Activated CD8-positive, alpha-beta memory T cell treated with anti-CD3 and anti-CD28 coated beads, Interleukin-2, amount 50 U/mL, for 48 hours (primary cell): ENCODE data around the gene SEC16A.

Experiments
- DNase-seq: peaks from one replicate; pipeline ENCODE4 v3.0.0-alpha.2; 2020

The SEC16A gene

DNA sequence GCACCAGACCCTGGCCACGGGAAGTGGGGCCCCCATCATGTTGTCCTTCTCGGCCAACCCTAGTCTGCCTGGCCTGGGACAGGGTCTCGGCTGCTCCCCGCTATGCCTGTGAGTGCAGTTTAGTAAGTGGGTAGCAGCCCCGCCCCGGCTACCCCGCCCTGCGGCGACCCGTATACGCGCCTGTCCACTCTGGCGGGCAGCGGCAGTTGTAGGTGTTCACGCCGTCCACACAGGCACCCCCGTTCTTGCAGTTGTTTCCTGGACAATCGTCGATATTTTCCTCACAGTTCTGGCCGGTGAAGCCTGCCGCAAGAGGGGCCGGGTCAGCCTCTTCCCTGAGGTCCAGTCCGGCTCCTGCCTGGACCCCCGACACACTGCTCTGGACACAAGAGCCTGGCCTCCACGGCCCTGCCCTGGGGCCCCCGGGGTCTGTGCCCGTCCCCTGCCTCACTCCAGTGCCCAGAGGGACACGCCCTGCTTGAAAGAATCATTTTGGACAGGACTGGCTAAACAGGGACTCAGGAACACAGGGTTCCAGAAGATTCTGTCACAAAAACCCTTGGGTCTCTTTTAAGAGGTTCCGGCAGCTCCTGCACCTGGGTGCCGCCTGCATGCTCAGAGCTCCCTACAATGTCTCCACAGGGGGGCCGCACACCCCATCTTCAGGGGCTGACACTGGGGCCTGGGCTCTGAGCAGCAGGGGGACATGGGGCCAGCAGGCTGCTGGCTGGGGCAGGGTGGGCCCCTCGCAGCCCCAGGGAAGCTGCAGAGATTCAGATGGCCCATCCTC lies 36.6 kb upstream of the SEC16A start:
- no peak for DNase-seq

GRCh38 chr9:136518623-136519022 lies 35.8 kb upstream of the SEC16A start:
- no peak for DNase-seq

DNA sequence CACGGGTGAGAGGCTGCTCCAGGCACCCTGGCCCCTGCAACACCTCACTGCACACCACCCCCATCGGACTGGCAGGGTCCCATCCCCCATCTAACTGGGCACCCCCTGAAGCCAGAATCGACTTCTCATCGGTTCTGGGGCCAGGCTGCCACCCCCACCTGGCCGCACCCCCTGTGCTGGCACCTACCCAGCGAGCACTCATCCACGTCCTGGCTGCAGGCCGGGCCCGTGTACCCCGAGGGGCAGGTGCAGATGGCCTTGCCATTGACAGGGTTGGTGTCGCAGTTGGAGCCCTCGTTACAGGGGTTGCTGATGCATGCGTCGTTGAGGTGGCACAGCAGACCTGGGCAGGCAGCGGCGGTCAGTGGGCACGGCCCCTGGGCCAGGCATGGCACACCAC lies 35.1 kb upstream of the SEC16A start:
- no peak for DNase-seq

DNA sequence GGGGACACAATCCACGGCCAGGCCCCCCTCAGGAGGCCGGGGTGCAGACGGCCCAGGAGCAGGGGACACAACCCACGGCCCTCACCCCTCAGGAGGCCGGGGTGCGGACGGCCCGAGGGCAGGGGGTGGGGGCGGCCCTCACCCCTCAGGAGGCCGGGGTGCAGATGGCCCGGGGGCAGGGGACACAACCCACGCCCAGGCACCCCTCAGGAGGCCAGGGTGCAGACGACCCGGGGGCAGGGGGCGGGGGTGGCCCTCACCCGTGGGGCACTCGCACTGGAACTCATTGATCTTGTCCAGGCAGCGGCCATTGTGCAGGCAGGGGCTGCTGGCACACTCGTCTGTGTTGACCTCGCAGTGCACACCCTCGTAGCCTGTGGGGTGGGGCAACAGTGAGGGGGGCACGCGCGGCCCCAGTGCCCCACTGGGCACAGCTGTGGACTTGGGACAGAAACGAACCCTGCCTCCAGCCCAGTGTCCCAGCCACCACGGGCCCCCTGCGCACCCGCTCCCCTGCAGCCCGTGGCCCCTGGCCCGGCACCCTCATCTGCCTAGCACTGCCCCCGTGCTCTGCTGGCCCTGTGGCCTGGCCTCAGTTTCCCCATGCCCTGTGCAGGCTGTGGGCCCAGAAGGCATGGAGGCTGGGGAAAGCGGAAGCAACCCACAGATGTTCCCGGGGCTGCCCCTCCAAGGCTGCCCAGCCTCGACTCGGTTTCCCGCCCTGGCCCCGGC lies 34.3 kb upstream of the SEC16A start:
- no peak for DNase-seq

- DNase-seq, result no peak
Measured at GRCh38 chr9:136516191-136516654, 33.4 kb upstream of the SEC16A start.

DNA sequence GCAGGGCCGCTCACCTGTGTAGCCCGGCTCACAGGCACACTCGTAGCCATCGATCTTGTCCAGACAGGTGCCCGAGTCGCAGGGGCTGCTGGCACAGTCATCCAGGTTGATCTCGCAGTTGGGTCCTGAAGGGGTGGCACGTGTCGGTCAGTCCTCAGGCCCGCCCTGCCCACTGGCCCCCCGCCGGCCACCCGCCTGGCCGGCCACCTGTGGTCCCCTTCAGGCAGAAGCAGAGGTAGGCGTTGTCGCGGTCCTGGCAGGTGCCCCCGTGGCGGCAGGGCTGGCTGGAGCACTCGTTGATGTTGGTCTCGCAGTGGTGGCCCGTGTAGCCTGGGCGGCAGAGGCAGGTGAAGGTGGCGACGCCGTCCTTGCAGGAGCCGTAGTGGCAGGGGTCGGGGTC lies 32.4 kb upstream of the SEC16A start:
- no peak for DNase-seq

- no peak for DNase-seq
Measured at GRCh38 chr9:136514022-136514714, 31.3 kb upstream of the SEC16A start.

- no peak for DNase-seq
Measured at GRCh38 chr9:136513191-136513590, 30.4 kb upstream of the SEC16A start.

- peak; percentile 76 for DNase-seq
Measured at GRCh38 chr9:136512651-136513071, 29.8 kb upstream of the SEC16A start.

DNA sequence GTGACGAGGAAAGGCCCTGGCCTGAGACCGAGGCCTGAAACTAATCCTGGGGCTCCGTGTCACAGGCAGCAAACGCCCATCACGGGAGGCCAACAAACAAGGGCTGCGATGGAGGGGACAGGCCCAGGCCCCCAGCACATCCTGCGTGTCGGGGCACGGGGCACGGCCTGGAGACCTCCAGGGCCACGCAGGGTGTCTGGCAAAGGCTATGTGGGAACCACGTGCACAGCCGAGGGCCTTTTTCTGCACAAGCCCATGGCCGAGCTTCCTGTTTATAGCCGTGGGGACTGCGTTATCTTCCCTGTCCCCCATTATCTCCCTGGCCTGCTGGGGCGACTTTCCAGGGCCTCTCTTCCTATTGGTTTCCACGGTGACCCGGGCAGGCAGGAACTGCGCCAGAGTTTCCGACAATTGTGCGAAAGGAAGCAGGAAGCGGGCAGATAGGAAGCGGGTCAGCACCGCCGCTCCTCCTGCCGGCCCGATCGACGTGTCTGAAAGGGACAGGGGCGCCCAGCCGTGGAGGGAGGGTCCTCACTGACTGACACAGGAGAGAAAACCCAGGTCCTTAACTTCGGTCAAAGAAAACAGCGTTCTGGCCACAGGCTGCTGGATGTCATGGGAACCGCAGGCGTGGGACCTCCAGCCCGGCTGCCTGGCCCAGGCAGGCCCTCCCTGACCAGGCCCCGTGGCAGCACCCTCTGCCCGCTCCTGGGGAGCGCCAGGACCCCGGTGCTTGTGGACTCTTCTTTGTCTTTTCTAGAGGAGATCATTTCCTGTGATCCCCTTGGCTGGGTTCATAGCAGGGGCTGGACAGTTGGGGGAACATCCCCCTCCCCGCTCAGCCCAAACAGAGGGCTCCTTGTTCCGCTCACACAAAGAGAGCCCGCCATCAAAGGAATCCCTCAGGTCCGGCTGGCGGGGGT lies 29.1 kb upstream of the SEC16A start:
- no peak for DNase-seq

DNA sequence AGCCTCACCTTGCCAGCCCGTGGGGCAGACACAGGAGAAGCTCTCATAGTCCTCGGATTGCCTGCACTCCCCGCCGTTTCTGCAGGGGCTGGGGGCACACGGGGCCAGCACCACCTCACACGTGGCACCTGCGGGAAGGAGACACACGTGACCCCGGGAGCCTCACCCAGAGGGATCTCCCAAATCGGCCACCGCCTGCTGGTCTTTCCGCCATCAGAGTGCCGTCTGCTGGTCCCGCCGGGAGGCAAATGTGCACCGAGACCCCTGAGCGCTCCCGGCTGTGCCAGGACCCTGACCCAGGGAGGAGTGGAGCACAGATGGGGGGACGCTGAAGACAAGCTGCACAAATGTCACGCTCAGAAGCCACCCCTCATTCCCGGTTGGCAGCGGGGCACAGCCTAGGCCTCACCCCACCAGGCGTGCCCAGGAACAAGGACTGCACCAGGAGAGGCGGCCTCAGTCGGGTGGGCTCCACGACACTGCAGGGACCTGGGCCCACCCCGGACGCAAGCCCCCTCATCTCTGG lies 28.4 kb upstream of the SEC16A start:
- no peak for DNase-seq

GRCh38 chr9:136510561-136510960 lies 27.7 kb upstream of the SEC16A start:
- no peak for DNase-seq

- no peak for DNase-seq
Measured at GRCh38 chr9:136509549-136509948, 26.7 kb upstream of the SEC16A start.

- no peak for DNase-seq
Measured at GRCh38 chr9:136508729-136509500, 26.1 kb upstream of the SEC16A start.

GRCh38 chr9:136507992-136508375 lies 25.1 kb upstream of the SEC16A start:
- DNase-seq, result no peak

DNA sequence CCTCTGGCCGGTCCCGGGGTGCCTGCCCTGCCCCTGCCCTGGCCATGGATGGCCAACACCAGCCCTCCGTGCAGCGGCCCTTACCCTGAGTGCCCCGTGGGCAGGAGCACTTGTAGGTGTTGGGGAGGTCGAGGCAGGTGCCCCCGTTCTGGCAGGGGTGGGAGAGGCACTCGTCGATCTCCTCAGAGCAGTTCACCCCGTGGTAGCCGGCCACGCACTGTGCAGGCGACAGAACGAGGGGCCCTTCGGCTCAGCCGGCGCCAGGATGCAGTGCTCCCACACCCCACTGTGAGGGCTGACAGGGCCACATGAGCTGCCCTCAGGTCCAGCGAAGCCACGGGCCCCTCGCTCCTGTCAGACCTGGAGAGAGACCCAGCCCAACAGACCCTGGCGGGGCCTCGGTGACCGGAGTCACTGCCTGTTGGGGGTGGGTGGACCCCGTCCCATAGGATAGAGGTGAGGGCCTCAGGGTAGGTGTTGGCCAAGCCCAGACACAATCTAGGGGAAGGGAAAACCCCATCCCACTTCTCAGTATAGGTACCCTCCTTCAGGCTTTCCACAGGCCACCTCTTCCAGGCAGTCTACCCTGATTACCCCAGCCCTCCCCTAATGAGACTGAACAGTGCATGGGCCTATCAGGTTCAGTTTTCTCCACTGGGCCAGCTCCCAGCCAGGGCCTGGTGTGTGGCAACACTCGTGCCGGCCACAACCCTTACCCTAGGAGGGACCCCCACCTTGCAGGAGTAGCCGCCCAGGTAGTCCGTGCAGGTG lies 24.6 kb upstream of the SEC16A start:
- no peak for DNase-seq

- DNase-seq, result no peak
Measured at GRCh38 chr9:136506425-136506824, 23.6 kb upstream of the SEC16A start.

GRCh38 chr9:136505406-136506403 lies 22.9 kb upstream of the SEC16A start:
- no peak for DNase-seq
